ENCODE results near the gene NTMT1.
A peak's percentile ranks its signal among the peaks of the same experiment; 100 is the strongest.

The NTMT1 gene

DNA sequence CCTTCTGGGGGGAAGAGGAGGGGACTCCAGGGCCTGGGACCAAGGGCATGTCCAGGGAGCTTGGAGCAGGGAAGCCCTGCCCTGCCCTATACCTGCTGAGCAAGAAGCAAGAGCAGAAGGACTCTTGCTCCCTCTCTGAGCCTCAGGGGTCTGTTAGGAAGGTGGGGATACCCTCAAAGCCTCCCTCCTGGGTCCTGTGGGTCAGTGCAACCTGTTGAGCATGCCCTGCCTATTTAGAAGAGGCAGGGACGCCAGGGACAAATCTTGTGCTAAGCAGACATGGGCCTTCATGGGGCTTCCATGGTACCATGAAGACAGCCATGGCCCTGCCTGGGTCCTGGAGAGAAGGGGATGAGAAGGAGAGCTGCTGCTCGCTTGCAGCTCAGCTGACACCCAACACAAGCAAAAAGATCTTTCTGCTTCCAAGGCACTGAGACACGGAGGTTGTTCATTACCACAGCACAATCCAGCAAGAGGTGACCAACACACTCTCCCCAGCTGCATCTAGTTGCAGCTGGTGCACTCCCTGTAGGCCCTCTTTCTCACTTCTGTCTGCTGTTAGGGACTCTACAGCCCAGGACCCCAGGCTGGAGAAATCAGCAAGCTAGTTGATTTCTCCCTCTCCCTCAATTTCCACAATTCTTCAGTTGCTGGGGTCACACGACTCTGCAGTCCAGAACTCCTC lies 44.3 kb upstream of the NTMT1 start:
- no peak overlapping the region for H2BK120ac ChIP-seq (ENCODE audit: insufficient read depth, low read length, poor library complexity)
- no peak overlapping the region for H4K8ac ChIP-seq (ENCODE audit: low read depth, low read length)
- H3K9me3 ChIP-seq (ENCODE audit: insufficient read depth, low read depth, low read length) = peaks cover 3% of the 10 kb centered on the region
- H4K91ac ChIP-seq (ENCODE audit: low read depth, low read length) = no peak overlapping the region
- no peak overlapping the region for H2BK5ac ChIP-seq (ENCODE audit: low read depth, low read length, poor library complexity)
- H3K4me1 ChIP-seq (ENCODE audit: control insufficient read depth in 1 of 2, insufficient read depth in 2 of 2, low read length in 2 of 2) = peaks cover 3 to 11% of the 10 kb centered on the region in 2 experiments
- no peak overlapping the region for H2AK5ac ChIP-seq (ENCODE audit: low read length)
- H2BK12ac ChIP-seq (ENCODE audit: low read length) = no peak overlapping the region
- no peak overlapping the region for H3K4me3 ChIP-seq (ENCODE audit: low read depth, low read length)
- no peak overlapping the region for H2AFZ ChIP-seq (ENCODE audit: insufficient read depth, low read length, poor library complexity)
- no peak overlapping the region for H3K27ac ChIP-seq (ENCODE audit: low read depth, low read length)
- H3K79me2 ChIP-seq (ENCODE audit: control insufficient read depth, insufficient read depth, low read length, poor library complexity) = no peaks in the 10 kb centered on the region
- H3K4ac ChIP-seq (ENCODE audit: low read depth, low read length) = no peak overlapping the region
- no peak overlapping the region for H3K18ac ChIP-seq (ENCODE audit: low read length)
- no CpG with 5 or more reads among the region's 4 CpGs for WGBS (ENCODE audit: extremely low coverage, insufficient coverage, insufficient read length)
- no peak overlapping the region for H4K12ac ChIP-seq (ENCODE audit: low read depth, low read length)
- H3K23ac ChIP-seq (ENCODE audit: low read length) = no peak overlapping the region
- DNase-seq = no peak
- H3K36me3 ChIP-seq (ENCODE audit: control insufficient read depth in 1 of 2, insufficient read depth in 2 of 2, low read length in 2 of 2) = no peaks in the 10 kb centered on the region
- H3K79me1 ChIP-seq (ENCODE audit: low read length) = peaks cover 3% of the 10 kb centered on the region
- H3K4me2 ChIP-seq (ENCODE audit: low read length) = no peak overlapping the region
- H3K9ac ChIP-seq (ENCODE audit: low read length) = no peak overlapping the region
- no peak overlapping the region for H3K14ac ChIP-seq (ENCODE audit: low read length)
- H3K27me3 ChIP-seq (ENCODE audit: insufficient read depth, low read length) = no peaks in the 10 kb centered on the region

DNA sequence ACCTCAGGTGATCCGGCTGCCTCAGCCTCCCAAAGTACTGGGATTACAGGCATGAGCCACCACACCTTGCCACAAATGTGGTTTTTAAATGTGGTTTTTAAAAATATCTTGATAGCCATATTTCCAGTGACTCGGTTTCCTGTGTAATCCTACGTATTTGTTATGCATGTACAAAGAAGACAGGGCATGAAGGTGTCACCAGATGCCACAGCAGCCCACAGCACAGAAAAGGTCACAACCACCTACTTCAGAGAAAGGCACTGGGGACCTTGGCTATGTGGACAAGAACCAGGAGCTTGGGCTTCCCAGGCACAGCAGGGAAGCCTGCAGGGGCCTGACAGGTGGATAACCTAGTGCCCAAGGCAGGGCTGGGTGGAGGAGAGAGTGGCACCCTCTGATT lies 43.1 kb upstream of the NTMT1 start:
- WGBS (ENCODE audit: extremely low coverage, insufficient coverage, insufficient read length) = no CpG with 5 or more reads among the region's 3 CpGs
- Histone ChIP-seq H3K27ac (ENCODE audit: low read depth, low read length) (no peak overlapping the region), H3K23ac (ENCODE audit: low read length) (no peak overlapping the region)

GRCh38 chr9:129583308-129584038 lies 42.5 kb upstream of the NTMT1 start:
- Histone ChIP-seq H3K79me1 (ENCODE audit: low read length) (no peaks in the 10 kb centered on the region), H3K18ac (ENCODE audit: low read length) (no peak overlapping the region), H4K8ac (ENCODE audit: low read depth, low read length) (no peak overlapping the region), H3K27me3 (ENCODE audit: insufficient read depth, low read length) (no peaks in the 10 kb centered on the region), H3K9me3 (ENCODE audit: insufficient read depth, low read depth, low read length) (peaks cover 3% of the 10 kb centered on the region), H3K4me1 (ENCODE audit: control insufficient read depth in 1 of 2, insufficient read depth in 2 of 2, low read length in 2 of 2) (peaks cover 0 to 11% of the 10 kb centered on the region in 2 experiments), H4K12ac (ENCODE audit: low read depth, low read length) (no peak overlapping the region), H2BK5ac (ENCODE audit: low read depth, low read length, poor library complexity) (no peak overlapping the region), H2AFZ (ENCODE audit: insufficient read depth, low read length, poor library complexity) (no peak overlapping the region), H3K36me3 (ENCODE audit: control insufficient read depth in 1 of 2, insufficient read depth in 2 of 2, low read length in 2 of 2) (no peaks in the 10 kb centered on the region), H3K4me2 (ENCODE audit: low read length) (no peak overlapping the region), H3K4me3 (ENCODE audit: low read depth, low read length) (no peak overlapping the region), H3K9ac (ENCODE audit: low read length) (no peak overlapping the region), H2BK120ac (ENCODE audit: insufficient read depth, low read length, poor library complexity) (no peak overlapping the region), H3K79me2 (ENCODE audit: control insufficient read depth, insufficient read depth, low read length, poor library complexity) (no peaks in the 10 kb centered on the region), H3K4ac (ENCODE audit: low read depth, low read length) (no peak overlapping the region), H4K91ac (ENCODE audit: low read depth, low read length) (no peak overlapping the region), H3K23ac (ENCODE audit: low read length) (no peak overlapping the region), H2BK12ac (ENCODE audit: low read length) (peak overlapping the region; percentile 5), H3K14ac (ENCODE audit: low read length) (no peak overlapping the region), H3K27ac (ENCODE audit: low read depth, low read length) (no peak overlapping the region), H2AK5ac (ENCODE audit: low read length) (peak overlapping the region; percentile 9)
- WGBS (ENCODE audit: extremely low coverage, insufficient coverage, insufficient read length) = no CpG with 5 or more reads among the region's 10 CpGs
- DNase-seq = no peak

More for the DNA sequence above, 43.1 kb upstream of the NTMT1 start:
- Histone ChIP-seq H3K36me3 (ENCODE audit: control insufficient read depth in 1 of 2, insufficient read depth in 2 of 2, low read length in 2 of 2) (no peaks in the 10 kb centered on the region), H3K9me3 (ENCODE audit: insufficient read depth, low read depth, low read length) (peaks cover 3% of the 10 kb centered on the region), H3K27me3 (ENCODE audit: insufficient read depth, low read length) (no peaks in the 10 kb centered on the region), H4K91ac (ENCODE audit: low read depth, low read length) (no peak overlapping the region), H3K79me2 (ENCODE audit: control insufficient read depth, insufficient read depth, low read length, poor library complexity) (no peaks in the 10 kb centered on the region), H3K18ac (ENCODE audit: low read length) (no peak overlapping the region), H2BK12ac (ENCODE audit: low read length) (no peak overlapping the region), H3K9ac (ENCODE audit: low read length) (no peak overlapping the region), H3K14ac (ENCODE audit: low read length) (no peak overlapping the region), H2BK120ac (ENCODE audit: insufficient read depth, low read length, poor library complexity) (no peak overlapping the region), H4K12ac (ENCODE audit: low read depth, low read length) (no peak overlapping the region), H2BK5ac (ENCODE audit: low read depth, low read length, poor library complexity) (no peak overlapping the region), H4K8ac (ENCODE audit: low read depth, low read length) (no peak overlapping the region), H3K4me3 (ENCODE audit: low read depth, low read length) (no peak overlapping the region), H2AFZ (ENCODE audit: insufficient read depth, low read length, poor library complexity) (no peak overlapping the region), H3K4me1 (ENCODE audit: control insufficient read depth in 1 of 2, insufficient read depth in 2 of 2, low read length in 2 of 2) (peaks cover 0 to 11% of the 10 kb centered on the region in 2 experiments), H3K4ac (ENCODE audit: low read depth, low read length) (no peak overlapping the region), H3K79me1 (ENCODE audit: low read length) (no peaks in the 10 kb centered on the region), H2AK5ac (ENCODE audit: low read length) (no peak overlapping the region), H3K4me2 (ENCODE audit: low read length) (no peak overlapping the region)
- DNase-seq = no peak

DNA sequence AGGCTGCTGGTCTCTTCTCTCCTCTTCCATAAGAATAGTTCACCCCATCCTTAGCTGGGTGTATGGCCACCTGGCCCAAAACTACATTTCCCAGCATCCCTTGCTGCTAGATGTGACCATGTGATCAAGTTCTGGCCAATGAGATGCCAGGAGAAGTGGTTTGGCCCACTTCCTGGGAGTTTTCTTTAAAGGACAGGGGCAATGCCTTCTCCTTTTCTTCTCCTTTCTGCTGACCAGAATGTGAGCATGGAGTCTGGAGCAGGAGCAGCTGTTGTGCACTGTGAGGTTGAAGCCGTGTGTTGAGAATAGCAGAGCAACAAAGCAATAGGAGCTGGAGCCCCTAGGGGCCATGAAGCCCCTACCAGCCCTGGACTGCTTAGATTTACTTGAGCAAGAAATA lies 41.8 kb upstream of the NTMT1 start:
- H3K23ac ChIP-seq (ENCODE audit: low read length) = no peak overlapping the region
- H2AK5ac ChIP-seq (ENCODE audit: low read length) = no peak overlapping the region
- H4K91ac ChIP-seq (ENCODE audit: low read depth, low read length) = peak overlapping the region; percentile 63
- H4K12ac ChIP-seq (ENCODE audit: low read depth, low read length) = peak overlapping the region; percentile 92
- no peaks in the 10 kb centered on the region for H3K27me3 ChIP-seq (ENCODE audit: insufficient read depth, low read length)
- peaks cover 0 to 7% of the 10 kb centered on the region in 2 experiments for H3K4me1 ChIP-seq (ENCODE audit: control insufficient read depth in 1 of 2, insufficient read depth in 2 of 2, low read length in 2 of 2)
- peak overlapping the region; percentile 43 for H2AFZ ChIP-seq (ENCODE audit: insufficient read depth, low read length, poor library complexity)
- H3K4ac ChIP-seq (ENCODE audit: low read depth, low read length) = peak overlapping the region; percentile 29
- peaks cover 3% of the 10 kb centered on the region for H3K9me3 ChIP-seq (ENCODE audit: insufficient read depth, low read depth, low read length)
- H3K9ac ChIP-seq (ENCODE audit: low read length) = no peak overlapping the region
- no CpG with 5 or more reads among the region's 1 CpG for WGBS (ENCODE audit: extremely low coverage, insufficient coverage, insufficient read length)
- H2BK120ac ChIP-seq (ENCODE audit: insufficient read depth, low read length, poor library complexity) = peak overlapping the region; percentile 24
- DNase-seq = peak; percentile 72 to 88
- no peaks in the 10 kb centered on the region for H3K79me2 ChIP-seq (ENCODE audit: control insufficient read depth, insufficient read depth, low read length, poor library complexity)
- H3K14ac ChIP-seq (ENCODE audit: low read length) = peak overlapping the region; percentile 51
- H3K27ac ChIP-seq (ENCODE audit: low read depth, low read length) = no peak overlapping the region
- no peak overlapping the region for H3K18ac ChIP-seq (ENCODE audit: low read length)
- H4K8ac ChIP-seq (ENCODE audit: low read depth, low read length) = peak overlapping the region; percentile 92
- no peak overlapping the region for H3K4me2 ChIP-seq (ENCODE audit: low read length)
- no peak overlapping the region for H3K4me3 ChIP-seq (ENCODE audit: low read depth, low read length)
- H2BK5ac ChIP-seq (ENCODE audit: low read depth, low read length, poor library complexity) = no peak overlapping the region
- no peaks in the 10 kb centered on the region for H3K79me1 ChIP-seq (ENCODE audit: low read length)
- no peak overlapping the region for H2BK12ac ChIP-seq (ENCODE audit: low read length)
- no peaks in the 10 kb centered on the region for H3K36me3 ChIP-seq (ENCODE audit: control insufficient read depth in 1 of 2, insufficient read depth in 2 of 2, low read length in 2 of 2)
